T-helper 2 cell (primary cell): ENCODE data around the gene DEPDC7.
A peak's percentile ranks its signal among the peaks of the same experiment; 100 is the strongest.
"Not testable (repeated sequence)": the region's sequence is repeated elsewhere in the genome, so short reads cannot be mapped to it uniquely, and the experiment has no call there.

Experiments
- DNase-seq, 5 experiments: peaks; one replicate each; pipeline versions ENCODE4 v3.0.0 to v3.0.0-alpha.2; 2012 to 2022
- total RNA-seq, 2 donors: gene quantifications; one replicate each; lab custom pipeline; 2026; lab: John Stamatoyannopoulos, UW

The DEPDC7 gene
- total RNA-seq: 0.31 to 1.5 reads per million in 2 donors

DNA sequence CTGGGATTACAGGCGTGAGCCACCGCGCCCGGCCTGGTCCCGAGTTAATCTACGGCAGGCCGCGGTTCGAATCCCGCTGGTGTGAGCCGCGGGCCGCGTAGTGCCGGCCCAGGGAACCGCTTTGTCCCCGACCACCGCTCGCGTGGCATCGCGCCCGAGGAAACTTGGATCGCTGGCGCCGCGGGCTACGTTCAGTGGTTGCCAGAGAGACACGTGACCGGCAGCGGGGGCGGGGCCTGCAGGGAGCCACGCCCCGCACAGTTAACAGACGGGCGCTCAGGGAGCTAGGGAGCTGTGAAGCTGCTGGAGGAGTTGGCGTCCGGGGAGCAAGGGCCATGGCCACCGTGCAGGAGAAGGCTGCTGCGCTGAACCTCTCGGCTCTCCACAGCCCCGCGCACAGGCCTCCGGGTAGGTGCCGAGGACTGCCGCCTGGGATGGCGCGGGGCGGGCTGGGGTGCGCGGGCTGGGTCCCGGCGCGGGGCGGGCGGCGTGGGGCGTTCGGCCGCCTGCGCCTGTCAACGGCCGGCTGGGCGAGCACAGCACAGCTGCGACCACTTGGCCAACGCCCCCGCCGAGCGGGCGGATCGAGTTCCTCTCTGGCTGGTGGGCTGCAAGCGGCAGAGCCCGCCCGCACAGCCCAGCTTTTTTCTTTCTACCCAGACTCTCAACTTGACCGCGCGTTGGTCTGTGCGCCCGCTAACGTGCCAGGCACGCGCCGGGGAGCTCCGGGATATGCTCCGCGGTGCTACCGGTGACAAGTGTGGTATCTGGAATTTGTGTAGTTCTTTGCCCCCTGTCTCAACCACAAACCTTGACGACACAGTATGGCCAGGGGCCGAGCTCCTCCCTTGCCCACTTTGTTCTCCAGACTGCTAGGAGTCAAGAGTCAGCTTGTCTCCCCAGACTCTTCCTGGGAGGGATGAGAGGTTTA, at the start of gene DEPDC7:
DEPDC7 (plus strand) TSS at position 258 of the 931 bp plus-strand sequence; CDS start at position 336, 78 bp downstream.
- DNase-seq: peak; percentile 40 to 84 (median 54)

DNA sequence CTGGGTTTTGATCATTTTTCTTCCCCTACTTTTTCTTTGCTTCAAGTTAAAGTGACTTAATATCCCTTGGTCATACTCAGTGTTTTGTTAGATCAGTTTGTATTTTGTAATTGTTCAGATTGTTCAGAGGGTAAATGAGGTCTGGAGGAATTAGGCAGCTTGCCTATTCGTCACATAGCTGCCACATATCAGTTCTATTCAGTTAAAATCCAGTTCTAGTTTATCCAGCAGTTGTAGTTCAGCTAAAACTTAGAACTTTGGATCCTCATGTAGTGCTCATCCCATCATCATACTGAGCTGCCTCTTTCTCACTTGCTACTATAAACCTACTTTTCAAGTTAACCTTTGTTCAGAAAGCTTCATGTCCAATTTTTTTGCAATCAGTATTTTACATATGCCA, 47.1 kb upstream of the DEPDC7 start:
- no peak for DNase-seq

DNA sequence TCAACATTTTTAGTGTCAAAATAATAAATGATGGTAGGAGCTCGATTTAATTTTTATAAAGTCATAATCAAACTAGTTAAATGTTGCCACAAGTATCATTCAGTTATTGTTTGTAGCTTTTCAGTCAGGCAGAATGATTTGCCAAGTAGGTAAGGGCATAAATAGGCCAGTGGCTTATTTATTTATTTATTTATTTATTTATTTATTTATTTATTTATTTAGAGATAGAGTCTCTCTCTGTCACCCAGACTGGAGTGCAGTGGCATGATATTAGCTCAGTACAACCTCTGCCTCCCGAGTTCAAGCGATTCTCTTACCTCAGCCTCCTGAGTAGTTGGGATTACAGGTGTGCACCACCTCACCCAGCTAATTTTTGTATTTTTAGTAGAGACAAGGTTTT, 43.4 kb upstream of the DEPDC7 start:
- not testable (repeated sequence) for DNase-seq

DNA sequence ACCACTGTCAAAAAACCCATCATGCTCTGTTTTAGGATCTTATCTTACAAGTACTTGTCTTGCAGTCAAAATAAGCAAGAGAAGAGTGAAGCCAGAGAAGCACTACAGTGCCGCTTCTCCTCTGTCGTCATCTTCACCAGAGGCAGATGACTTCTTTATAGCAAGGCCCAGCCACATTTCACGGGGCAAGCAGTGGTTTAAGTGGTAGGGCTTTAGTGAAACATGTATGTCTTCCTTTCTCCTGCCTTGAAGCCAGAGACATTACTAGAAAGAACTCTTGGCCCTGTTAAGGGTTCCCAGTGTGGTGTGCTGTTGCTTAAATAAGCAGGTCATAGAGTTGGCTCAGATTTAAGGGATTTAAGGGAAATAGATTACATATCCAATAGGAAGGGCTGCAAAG, 42.9 kb upstream of the DEPDC7 start:
- no peak for DNase-seq

DNA sequence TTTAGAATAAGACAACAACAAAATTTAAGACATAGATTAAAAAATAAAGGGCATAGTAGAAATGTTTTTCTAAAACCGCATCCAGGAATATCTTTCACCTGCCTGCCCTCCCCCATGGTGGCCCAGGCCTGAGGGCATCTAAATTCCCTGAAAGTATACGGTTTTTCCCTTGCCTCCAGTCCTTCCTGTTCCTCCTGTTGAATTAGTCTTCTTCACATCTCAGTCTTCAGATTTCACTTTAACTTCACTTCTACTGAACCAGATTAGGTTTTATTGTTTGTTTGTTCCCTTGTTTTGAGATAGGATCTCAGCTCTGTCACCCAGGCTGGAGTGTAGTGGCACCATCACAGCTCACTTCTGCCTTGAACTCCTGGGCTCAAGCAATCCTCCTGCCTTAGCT, 33.1 kb upstream of the DEPDC7 start:
- no peak for DNase-seq

DNA sequence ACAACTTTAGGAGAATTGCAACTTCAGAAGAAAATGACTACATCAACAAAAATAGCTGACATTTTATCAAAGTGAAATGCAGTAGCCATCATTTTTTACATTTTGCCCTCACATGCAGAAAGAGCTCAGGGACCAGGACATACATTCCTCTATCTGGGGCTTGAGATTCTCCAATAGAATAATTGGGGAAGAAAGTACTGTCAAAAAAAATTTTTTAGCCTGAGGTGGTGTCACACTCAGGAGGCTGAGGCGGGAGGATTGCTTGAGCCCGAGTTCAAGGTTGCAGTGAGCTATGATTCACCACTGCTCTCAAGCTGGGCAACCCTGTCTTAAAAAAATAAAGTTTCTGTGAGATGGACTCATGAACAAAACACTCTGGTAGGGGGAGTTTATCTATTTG, 32.2 kb upstream of the DEPDC7 start:
- DNase-seq: no peak

DNA sequence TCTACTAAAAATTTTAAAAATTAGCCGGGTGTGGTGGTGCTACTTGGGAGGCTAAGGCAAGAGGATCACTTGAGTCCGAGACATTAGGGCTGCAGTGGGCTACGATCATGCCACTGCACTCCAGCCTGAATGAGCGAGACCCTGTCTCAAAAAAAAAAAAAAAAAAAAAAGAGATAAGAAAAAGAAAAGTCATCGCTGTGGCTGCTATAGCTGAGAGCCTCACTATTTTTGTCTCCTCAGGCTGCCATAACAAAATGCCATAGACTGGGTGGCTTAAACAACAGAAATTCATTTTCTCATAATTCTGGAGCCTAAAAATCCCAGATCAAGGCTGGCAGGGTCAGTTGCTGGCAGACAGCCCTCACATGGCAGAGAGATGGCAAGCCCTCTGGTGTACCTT, 30.1 kb upstream of the DEPDC7 start:
- no peak for DNase-seq

DNA sequence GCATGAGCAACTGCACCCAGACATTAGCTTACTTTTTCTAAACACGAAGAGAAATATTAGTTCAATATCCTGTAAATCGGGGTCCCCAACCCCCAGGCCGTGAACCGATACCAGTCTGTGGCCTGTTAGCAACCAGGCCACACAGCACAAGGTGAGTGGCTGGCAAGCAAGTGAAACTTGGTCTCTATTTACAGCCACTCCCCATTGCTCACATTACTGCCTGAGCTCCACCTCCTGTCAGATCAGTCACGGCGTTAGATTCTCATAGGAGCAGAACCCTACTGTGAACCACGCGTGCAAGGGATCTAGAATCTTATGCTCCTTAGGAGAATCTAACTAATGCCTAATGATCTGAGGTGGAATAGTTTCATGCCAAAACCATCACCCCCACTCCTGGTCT, 27.8 kb upstream of the DEPDC7 start:
- no peak for DNase-seq

DNA sequence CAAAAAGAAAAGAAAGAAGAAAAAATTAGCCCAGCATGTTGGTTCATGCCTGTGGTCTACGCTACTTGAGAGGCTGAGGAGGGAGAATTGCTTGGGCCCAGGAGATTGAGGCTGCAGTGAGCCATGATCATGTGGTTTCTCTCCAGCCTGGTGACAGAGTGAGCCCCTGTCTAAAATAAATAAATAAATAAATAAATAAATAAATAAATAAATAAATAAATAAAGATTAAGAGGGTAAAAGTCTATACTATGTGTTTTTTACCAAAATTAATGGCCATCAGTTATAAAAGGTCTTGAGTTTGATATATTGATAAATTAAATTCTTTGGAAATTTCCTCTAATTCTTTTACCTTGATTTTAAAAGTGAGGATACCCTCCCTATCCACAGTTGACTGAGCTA, 25.2 kb upstream of the DEPDC7 start:
- no peak for DNase-seq

DNA sequence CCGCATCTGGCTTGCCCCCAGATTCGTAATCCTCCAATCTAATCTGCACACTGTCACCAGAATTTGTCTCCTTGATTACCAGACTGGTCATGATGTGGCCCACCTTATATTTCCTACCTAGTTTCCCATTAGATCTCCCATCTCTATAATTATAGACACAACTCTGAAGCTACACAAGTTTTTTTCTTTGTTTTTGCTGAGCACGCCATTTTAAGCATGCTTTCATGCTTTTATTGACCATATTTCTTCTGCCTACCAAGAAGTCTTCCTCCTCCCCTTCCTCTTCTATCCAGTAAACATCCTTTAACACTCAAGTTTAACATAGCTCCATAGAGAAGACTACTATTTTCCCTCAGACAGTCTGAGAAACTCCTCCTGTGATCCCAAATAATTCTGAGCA, 24.3 kb upstream of the DEPDC7 start:
- DNase-seq: no peak

DNA sequence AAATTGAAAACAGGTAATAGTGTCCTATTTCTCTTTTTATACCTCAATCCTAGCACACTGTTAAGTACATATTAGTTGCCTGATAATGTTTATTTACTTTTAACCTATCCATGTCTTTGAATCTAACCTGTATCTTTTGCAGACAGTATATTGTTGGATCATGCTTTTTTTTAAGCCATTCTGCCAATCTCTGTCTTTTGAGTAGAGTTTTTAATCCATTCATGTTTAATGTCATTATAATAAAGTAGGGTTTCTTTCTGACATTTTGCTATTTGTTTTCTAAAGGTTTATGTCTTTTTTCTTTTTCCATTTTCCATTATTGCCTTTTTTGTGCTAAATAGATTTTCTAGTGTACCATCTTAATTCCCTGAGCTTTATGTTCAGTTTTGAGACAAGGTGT, 23.8 kb upstream of the DEPDC7 start:
- DNase-seq: no peak

DNA sequence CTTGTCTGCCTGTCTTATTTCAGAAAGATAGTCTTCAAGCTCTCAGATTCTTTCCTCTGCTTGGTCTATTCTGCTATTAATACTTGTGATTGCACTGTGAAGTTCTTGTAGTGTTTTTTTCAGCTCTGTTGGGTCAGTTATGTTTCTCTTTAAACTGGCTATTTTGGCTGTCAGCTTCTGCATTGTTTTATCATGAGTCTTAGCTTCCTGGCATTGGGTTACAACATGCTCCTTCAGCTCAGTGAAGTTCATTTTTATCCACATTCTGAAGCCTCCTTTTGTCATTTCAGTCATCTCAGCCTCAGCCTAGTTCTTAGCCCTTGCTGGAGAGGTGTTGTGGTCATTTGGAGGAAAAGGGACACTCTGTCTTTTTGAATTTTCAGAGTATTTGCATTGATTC, 15.5 kb upstream of the DEPDC7 start:
- no peak for DNase-seq

DNA sequence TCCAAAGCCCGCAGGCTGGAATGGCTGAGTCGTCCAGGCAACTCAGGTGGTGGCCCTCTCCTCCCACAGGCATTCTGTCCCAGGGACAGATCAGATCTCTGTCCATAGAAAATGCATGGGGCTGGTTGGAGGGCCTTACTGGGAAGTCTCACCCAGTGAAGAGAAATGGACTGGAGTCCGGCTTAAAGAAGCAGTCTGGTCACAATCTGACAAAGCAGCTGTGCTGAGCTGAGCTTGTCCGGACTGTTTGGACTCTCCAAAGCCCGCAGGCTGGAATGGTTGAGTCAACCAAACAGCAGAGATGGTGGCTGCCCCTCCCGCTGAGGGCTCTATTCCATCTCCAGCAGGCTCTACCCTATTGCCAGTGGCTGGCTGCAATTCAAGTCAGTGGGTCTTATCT, 14.4 kb upstream of the DEPDC7 start:
- DNase-seq: no peak

DNA sequence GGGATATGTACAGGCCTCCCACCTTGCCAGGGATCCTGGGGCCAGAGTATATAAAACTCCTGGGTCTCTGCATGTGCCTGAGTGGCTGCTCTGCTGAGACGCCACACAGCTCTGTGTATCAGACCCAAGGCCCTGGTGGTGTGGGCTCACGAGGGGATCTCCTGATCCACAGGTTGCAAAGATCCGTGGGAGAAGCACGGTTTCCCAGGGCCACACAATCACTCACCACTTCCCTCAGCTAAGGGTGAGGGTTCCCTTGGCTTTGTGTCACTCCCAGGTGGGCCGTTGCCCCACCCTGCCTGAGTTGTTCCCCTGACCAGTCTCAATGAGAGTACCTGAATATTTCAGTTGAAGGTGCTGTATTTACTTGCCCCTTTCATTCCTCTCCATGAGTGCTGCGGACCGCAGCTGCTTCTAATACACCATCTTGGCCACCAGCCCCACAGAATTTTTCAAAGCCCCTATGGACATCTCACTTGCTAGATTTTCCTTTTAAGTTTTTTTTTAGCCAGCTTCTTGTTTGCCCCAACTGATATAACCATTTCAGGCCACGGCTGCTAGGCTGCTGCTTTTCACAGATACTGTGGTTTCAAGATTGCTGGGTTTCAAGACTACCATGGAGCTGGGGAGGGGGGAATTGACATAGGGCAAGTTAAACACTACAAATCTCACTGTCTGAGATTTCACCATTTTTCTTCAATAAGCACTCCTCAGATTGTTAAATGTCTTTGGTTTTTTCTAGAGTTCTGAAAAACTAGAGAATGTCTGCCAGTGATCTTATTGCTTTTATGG, 13.7 kb upstream of the DEPDC7 start:
- DNase-seq: peak in 1 of 5 experiments; percentile 41

DNA sequence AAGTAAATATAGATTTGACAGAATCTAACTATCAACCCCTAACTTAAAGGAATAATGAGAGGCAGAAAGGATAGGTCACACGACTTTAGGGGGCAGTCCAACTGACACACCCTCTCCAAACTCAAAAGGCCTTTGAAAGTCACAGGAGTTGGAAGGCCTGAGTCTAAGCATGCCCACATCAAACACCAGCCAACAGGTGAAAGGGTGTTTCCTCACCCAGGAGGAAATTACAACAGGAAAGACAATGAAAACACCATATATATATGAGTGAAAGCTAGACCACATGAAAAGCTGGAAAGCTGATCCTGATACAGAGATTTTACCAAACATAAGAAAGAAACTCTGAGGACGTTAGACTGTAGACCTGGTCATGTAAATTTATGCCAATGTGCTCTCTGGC, 10.5 kb upstream of the DEPDC7 start:
- DNase-seq: peak in 1 of 5 experiments; percentile 25

DNA sequence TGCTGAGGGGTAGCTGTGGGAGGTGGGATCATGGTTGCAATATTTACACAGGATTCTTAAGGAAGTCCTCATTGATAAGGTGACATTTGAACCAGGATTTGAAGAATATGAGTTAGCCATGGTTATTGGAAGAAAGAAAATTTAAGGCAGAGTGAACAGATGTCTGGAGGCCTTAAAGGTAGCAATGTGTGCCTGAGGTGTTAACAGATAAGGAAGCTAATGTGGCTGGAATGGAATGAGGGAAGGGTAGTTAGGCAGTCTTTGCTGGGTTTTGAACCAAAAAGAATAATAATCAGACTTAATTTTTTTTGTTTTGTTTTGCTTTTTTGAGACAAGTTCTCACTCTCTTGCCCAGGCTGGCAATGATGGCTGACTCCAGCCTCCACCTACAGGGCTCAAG, 9.7 kb upstream of the DEPDC7 start:
- DNase-seq: no peak

DNA sequence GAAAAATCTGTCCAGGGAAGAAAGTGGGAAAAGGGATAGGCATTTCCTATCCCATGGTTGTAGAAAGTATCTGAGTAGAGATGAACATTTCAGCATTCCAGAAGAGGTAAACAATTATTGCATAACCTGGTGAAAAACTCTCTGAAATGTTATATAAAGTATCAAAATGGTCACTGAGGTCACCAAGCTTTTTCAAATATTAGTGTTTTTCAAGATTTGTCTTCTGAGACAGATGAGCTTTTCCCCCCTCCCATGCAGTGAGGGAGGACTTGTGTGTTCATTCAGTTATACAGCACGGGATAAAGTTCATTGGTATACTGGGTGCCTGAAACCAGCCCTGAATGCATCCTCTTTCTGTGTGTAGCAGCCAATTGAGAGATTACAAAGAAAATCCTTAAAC, 1.9 kb upstream of the DEPDC7 start:
- no peak for DNase-seq

DNA sequence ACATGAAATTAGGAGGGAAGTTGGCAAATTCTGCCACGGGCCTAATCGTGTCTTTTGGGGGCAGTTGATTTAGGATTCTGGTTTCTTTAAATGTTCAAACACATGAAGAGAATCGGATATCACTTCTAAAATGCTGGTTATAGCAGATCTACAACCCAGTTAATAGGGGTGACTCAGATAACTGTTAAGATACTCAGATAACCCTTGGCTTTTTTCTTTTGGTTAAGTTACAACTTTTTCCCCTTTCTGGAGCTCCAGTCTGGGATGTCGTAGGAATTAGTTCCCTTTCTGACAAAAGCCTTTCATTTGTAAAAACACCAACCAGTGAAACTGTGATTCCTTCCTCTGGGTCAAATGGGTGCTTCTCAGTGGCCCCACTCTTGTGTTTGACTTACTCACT, 976 bp downstream of the DEPDC7 start:
- no peak for DNase-seq

DNA sequence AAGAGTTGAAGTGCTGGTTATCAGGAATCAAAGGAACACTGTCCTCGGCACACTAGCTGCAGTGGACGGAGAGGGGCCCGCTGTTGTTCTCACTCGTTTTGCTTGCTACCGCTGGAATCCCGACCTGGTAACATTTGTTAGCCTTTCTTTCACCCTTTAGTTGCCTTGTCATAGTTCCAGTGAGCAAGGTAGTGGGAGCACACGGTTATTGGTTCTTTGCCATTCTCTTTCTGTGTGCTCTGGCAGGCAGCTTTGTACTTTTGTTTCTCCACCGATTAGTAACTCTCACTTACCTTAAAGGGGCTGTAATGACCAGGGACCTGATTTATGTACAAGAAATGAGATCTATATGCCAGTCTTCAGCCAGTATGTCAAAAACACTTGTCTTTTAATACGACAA, 1.8 kb downstream of the DEPDC7 start:
- no peak for DNase-seq

DNA sequence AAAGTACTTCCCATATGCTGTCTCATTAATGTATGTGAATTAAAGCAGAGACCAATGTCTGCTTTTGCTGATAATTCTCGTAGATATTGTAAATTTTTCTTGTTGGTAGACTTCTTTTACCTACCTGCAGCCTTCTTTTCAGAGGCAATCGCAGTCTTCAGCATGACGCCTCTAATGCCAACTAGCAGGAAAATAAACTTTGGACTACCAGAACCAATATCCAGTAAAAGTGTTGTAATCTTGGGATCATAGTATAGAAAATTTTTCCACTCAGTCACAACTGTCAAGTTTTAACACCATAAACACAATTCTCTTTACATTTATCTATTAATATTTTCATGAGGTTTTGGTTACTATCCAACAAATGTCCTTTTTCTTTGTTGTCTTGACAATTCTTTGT, 2.3 kb downstream of the DEPDC7 start:
- DNase-seq: no peak

DNA sequence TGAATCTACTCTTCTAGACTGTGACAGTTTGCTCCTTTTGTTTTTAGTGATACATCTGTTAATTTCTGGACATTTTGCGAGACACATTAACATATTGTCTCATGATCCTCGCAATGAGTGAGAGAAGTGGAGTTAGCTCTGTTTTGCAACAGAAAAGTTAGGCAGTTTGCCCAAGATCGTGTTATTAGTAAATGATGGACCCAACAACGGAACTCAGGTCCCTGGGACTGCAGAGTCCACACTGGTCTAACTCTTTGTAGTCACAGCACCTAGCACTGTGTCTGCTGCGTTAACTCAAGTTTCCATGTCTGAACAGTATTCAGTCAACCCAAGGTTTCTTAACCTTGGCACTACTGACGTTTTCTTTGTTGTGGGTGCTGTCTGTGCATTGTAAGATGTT, 3.2 kb downstream of the DEPDC7 start:
- DNase-seq: no peak

DNA sequence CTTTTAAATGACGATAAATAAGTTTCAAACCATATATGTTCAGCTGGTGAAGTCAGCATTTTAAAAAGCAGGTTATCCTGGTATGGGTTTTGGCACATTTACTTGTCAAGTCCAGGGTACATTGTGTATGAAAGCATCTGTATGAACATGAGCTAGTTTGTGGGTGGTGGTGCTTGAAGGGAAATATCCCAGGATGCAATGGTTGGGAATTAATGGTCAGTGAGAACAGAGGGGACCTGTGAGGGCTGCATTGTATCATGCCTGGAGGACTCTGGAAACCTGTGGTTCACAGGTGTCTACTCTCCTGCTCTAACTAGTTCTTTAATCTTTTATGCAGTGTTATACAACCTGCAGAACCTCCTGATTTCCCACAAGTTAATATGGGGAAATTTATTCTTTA, 5.8 kb downstream of the DEPDC7 start:
- no peak for DNase-seq

DNA sequence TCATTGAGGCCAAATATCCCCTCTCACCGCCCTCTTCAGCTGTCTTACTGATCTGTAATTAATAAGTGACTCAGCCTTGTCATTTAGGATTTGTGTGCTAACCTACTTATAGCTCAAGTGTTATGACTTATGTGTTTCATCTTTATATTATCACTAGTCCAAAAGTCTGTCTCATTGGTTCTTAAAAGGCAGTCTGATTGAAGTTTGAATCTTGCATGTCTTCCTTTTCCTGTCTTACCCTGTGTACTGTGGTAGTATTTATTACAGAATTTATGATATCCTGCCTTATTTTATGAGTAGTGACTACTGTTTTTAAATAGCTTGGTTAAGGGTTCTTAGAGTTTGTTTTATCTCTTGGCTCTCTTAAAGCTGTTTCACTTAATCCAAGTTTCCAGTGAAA, 6.3 kb downstream of the DEPDC7 start:
- DNase-seq: no peak

DNA sequence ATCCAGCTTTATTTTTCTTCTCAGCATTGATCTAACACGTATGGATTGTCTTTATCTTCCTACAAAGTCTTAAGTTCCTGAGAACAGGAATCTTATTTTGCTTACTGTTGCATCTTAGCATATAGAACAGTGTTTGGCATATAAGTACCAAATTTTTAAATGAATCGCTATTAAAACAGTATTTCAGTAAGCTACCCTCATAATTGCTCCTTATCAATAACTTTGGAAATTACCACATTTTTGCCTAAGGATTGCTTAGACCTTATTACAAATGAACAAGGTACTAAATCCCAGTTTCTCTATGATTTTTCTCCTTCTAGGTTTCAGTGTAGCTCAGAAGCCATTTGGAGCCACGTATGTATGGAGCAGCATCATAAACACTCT, 9.7 kb downstream of the DEPDC7 start:
- DNase-seq: no peak
